GM12878 (cell line): ENCODE data around the gene DSG1. TPM values are rescaled to one million over a fixed set of nuclear protein-coding genes. Genes with fewer than 3 reads are reported as not detected.

ENCODE experiments used
- ATAC-seq: fragments of 200-7000 bp; cut with Tn5 transposase; 3 replicates; pipeline ENCODE4 v1.9.1; 2020; ENCODE audit warnings: mild to moderate bottlenecking, moderate library complexity
- BruUV-seq: library from RNA; stranded (reverse); fragments of 400-500 nt; replicated peaks from 2 replicates; lab custom pipeline; 2021; lab: Mats Ljungman, UMichigan
- CTCF ChIA-PET: fragments of 300-600 bp; sonication (Branson Sonifier 250); formaldehyde crosslinking; extraction: SDS; loops from one replicate; lab custom pipeline; 2021; ENCODE audit warnings: inconsistent platforms; lab: Yijun Ruan, JAX
- POLR2A ChIA-PET: fragments of 350-600 bp; formaldehyde crosslinking; extraction: SDS; loops from one replicate; lab custom pipeline; 2021; ENCODE audit warnings: inconsistent platforms; lab: Charles Lee
- RAD21 ChIA-PET: fragments of 300-600 bp; sonication (Branson Sonifier 250); formaldehyde crosslinking; loops from one replicate; lab custom pipeline; 2023; ENCODE audit warnings: antibody characterized with exemption; ENCODE audit not compliant: unreplicated experiment; lab: Charles Lee
- SMC1A ChIA-PET: fragments of 300-600 bp; sonication (Branson Sonifier 250); formaldehyde crosslinking; loops from one replicate; lab custom pipeline; 2023; ENCODE audit not compliant: unreplicated experiment, uncharacterized antibody; lab: Charles Lee
- DNase-seq: peaks from one replicate; pipeline ENCODE4 v3.0.0-alpha.2; 2011; ENCODE audit warnings: low read depth, low spot score
- FAIRE-seq: peaks from 3 replicates; lab custom pipeline; 2011; peaks lifted over from hg19 to GRCh38; lab: Jason Lieb, UNC
- H2AFZ ChIP-seq: 2 replicates; pipeline ENCODE4 v1.6.0; 2011; ENCODE audit warnings: low read depth, low read length, control low read depth; ENCODE audit not compliant: control insufficient read depth
- H3K27ac ChIP-seq: 2 replicates; pipeline ENCODE4 v1.5.1; 2011; ENCODE audit warnings: control low read depth; ENCODE audit not compliant: control insufficient read depth, insufficient read depth
- H3K27me3 ChIP-seq, 2 experiments: replicated peaks in 1 of 2; 2 replicates each; pipeline versions ENCODE4 v1.6.0 to v1.6.1; 2011; ENCODE audit warnings: low read length in 1 of 2; ENCODE audit not compliant: control insufficient read depth in 2 of 2, insufficient read depth in 2 of 2
- H3K36me3 ChIP-seq, 2 experiments: 2 replicates each; pipeline ENCODE4 v1.5.1; 2011; ENCODE audit warnings: low read length in 1 of 2; ENCODE audit not compliant: control insufficient read depth in 2 of 2, insufficient read depth in 2 of 2
- H3K4me1 ChIP-seq: 2 replicates; pipeline ENCODE4 v1.6.1; 2011; ENCODE audit warnings: mild to moderate bottlenecking, low read length, moderate library complexity, mixed read lengths; ENCODE audit not compliant: control insufficient read depth, insufficient read depth
- H3K4me2 ChIP-seq: 2 replicates; pipeline ENCODE4 v1.6.0; 2011; ENCODE audit warnings: control low read depth; ENCODE audit not compliant: control insufficient read depth, insufficient read depth
- H3K4me3 ChIP-seq: fragments of 200-600 bp; sonication (generic); 2 replicates; pipeline ENCODE4 v1.5.1; 2016
- H3K79me2 ChIP-seq: 2 replicates; pipeline ENCODE4 v1.6.0; 2011; ENCODE audit warnings: low read length; ENCODE audit not compliant: control insufficient read depth, insufficient read depth
- H3K9ac ChIP-seq: 2 replicates; pipeline ENCODE4 v1.8.0; 2011; ENCODE audit warnings: low read length, control low read depth, mixed read lengths; ENCODE audit not compliant: control insufficient read depth, insufficient read depth
- H3K9me3 ChIP-seq: replicated peaks from 3 replicates; pipeline ENCODE4 v1.5.1; 2011; ENCODE audit warnings: mild to moderate bottlenecking, low read length; ENCODE audit not compliant: control insufficient read depth, insufficient read depth
- H4K20me1 ChIP-seq: 2 replicates; pipeline ENCODE4 v1.6.0; 2011; ENCODE audit not compliant: control insufficient read depth, insufficient read depth
- CREM ChIP-seq: IDR thresholded peaks from 2 replicates; pipeline ENCODE4 v1.6.1; 2014; ENCODE audit warnings: antibody characterized with exemption, low read depth
- GABPA ChIP-seq: IDR thresholded peaks from 2 replicates; pipeline ENCODE4 v1.6.1; 2014; ENCODE audit warnings: antibody characterized with exemption, low read depth, mild to moderate bottlenecking, inconsistent platforms
- KAT2A ChIP-seq: conservative IDR thresholded peaks from 2 replicates; pipeline ENCODE4 v1.6.1; 2011; ENCODE audit warnings: low read depth, low read length; ENCODE audit not compliant: control insufficient read depth
- NR2C2 ChIP-seq: IDR thresholded peaks from 2 replicates; pipeline ENCODE4 v1.6.1; 2011; ENCODE audit warnings: borderline replicate concordance, low read depth; ENCODE audit not compliant: control insufficient read depth, insufficient read length
- NR2F1 ChIP-seq: fragments of 450-650 bp; conservative IDR thresholded peaks from 2 replicates; pipeline ENCODE4 v1.6.1; 2017; ENCODE audit warnings: mild to moderate bottlenecking
- PML ChIP-seq: IDR thresholded peaks from 2 replicates; pipeline ENCODE4 v1.6.1; 2012; ENCODE audit warnings: low read length, inconsistent platforms
- POU2F2 ChIP-seq: IDR thresholded peaks from 3 replicates; pipeline ENCODE4 v1.6.1; 2011; ENCODE audit warnings: low read depth, mild to moderate bottlenecking, low read length, borderline replicate concordance
- RFX5 ChIP-seq: IDR thresholded peaks from 2 replicates; pipeline ENCODE4 v1.6.1; 2011; ENCODE audit warnings: low read depth, low read length, improper control_type of control experiment
- TBL1XR1 ChIP-seq: IDR thresholded peaks from 2 replicates; pipeline ENCODE4 v1.6.1; 2012; ENCODE audit warnings: low read depth, low read length, improper control_type of control experiment
- TCF3 ChIP-seq: IDR thresholded peaks from 2 replicates; pipeline ENCODE4 v1.6.1; 2012; ENCODE audit warnings: low read depth, mild to moderate bottlenecking, low read length, borderline replicate concordance; ENCODE audit not compliant: insufficient read depth
- WRNIP1 ChIP-seq: IDR thresholded peaks from 2 replicates; pipeline ENCODE4 v1.6.1; 2011; ENCODE audit warnings: low read depth, low read length, improper control_type of control experiment, borderline replicate concordance
- ZNF384 ChIP-seq: IDR thresholded peaks from 2 replicates; pipeline ENCODE4 v1.6.1; 2012; ENCODE audit warnings: low read depth, mild to moderate bottlenecking, low read length, improper control_type of control experiment, borderline replicate concordance
- WGBS: methylation state at CpG from one replicate; pipeline ENCODE4 v1.1.6; 2016; ENCODE audit warnings: low lambda C conversion rate; ENCODE audit not compliant: insufficient replicate concordance, insufficient coverage; ENCODE audit errors: missing lambda C conversion rate; 5-methylcytosine and 5-hydroxymethylcytosine counted together
- in situ Hi-C: fragments of 300-500 bp; cut with MboI; formaldehyde crosslinking; loops from 9 replicates; pipeline ENCODE4 v1.14.3; 2018; ENCODE audit warnings: mixed read lengths
- intact Hi-C: fragments of 100-400 bp; cut with micrococcal nuclease; formaldehyde crosslinking; loops from one replicate; pipeline ENCODE4 v1.14.2; 2022; ENCODE audit not compliant: unreplicated experiment
- polyA plus RNA-seq, 11 experiments: library from polyadenylated mRNA; depleted of rRNA in 4 of 11; unstranded in 6 of 11; stranded (reverse) in 5 of 11; fragments of >200 nt; fragmentation: Nextera tagmentation in 4 of 11; fragmentation: Illumina TruSeq in 1 of 11; extraction: Ambion mirVana in 4 of 11; extraction: Trizol in 1 of 11; gene quantifications; 1 replicate in 1 of 11; 2 replicates in 10 of 11; pipeline versions ENCODE4 v1.2.1 to v1.2.3, GENCODE V29; 2011 to 2016; ENCODE audit warnings: inconsistent platforms in 2 of 11, missing spikeins in 2 of 11, low read depth in 1 of 11
- total RNA-seq, 4 experiments: library from RNA; depleted of rRNA in 3 of 4; stranded (reverse); fragments of >200 nt in 3 of 4; fragmentation: Illumina TruSeq in 1 of 4; extraction: Trizol in 1 of 4; gene quantifications; 2 replicates each; pipeline versions ENCODE4 v1.2.1 to v1.2.3, GENCODE V29; 2013 to 2021
- TF ChIP-seq, protein P1 (sequence below): fragments of 450-650 bp; IDR thresholded peaks from 2 replicates; pipeline ENCODE4 v1.6.1; 2017; ENCODE audit warnings: mild to moderate bottlenecking, moderate library complexity
- TF ChIP-seq, protein P2 (sequence below): IDR thresholded peaks from 2 replicates; pipeline ENCODE4 v1.6.1; 2012; ENCODE audit warnings: low read depth, low read length, improper control_type of control experiment

The DSG1 gene
- total and polyA plus RNA-seq, 10 of the 15 experiments (the other 5 are each of a cell fraction or from before 2014, with no cell fraction given): 0.10 to 5.0 (median 2.6) TPM

DNA sequence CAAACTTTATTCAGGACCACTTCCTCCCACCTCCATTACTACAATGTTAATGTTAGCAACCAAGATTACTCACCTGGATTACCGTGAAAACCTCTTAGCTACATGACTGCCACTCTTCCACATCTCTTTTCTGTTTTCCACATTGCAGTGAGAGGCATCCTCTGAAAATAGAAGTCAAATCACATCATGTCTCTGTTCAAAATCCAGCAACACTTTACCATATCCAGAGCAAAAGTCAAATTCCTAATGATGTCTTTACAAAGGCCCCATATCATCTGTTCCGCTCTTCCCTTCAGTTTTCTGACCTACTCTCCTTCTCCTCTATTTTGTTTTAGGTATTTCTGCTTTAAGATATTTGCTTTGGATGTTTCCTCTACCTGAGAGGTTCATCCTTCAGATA is 37.5 kb upstream of the DSG1 start:
- 31% methylated on average over 2 of the region's 2 CpGs for WGBS
- intact Hi-C loops: no loop called here
- TF ChIP-seq ZNF384: no peak
- TF ChIP-seq, protein P1, sequence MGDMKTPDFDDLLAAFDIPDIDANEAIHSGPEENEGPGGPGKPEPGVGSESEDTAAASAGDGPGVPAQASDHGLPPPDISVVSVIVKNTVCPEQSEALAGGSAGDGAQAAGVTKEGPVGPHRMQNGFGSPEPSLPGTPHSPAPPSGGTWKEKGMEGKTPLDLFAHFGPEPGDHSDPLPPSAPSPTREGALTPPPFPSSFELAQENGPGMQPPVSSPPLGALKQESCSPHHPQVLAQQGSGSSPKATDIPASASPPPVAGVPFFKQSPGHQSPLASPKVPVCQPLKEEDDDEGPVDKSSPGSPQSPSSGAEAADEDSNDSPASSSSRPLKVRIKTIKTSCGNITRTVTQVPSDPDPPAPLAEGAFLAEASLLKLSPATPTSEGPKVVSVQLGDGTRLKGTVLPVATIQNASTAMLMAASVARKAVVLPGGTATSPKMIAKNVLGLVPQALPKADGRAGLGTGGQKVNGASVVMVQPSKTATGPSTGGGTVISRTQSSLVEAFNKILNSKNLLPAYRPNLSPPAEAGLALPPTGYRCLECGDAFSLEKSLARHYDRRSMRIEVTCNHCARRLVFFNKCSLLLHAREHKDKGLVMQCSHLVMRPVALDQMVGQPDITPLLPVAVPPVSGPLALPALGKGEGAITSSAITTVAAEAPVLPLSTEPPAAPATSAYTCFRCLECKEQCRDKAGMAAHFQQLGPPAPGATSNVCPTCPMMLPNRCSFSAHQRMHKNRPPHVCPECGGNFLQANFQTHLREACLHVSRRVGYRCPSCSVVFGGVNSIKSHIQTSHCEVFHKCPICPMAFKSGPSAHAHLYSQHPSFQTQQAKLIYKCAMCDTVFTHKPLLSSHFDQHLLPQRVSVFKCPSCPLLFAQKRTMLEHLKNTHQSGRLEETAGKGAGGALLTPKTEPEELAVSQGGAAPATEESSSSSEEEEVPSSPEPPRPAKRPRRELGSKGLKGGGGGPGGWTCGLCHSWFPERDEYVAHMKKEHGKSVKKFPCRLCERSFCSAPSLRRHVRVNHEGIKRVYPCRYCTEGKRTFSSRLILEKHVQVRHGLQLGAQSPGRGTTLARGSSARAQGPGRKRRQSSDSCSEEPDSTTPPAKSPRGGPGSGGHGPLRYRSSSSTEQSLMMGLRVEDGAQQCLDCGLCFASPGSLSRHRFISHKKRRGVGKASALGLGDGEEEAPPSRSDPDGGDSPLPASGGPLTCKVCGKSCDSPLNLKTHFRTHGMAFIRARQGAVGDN: no peak
- no peak for TF ChIP-seq RFX5
- TF ChIP-seq TBL1XR1: no peak
- TF ChIP-seq GABPA: no peak
- no peak for TF ChIP-seq TCF3
- no peak for TF ChIP-seq NR2C2
- TF ChIP-seq PML: no peak
- TF ChIP-seq WRNIP1: no peak
- no peak for TF ChIP-seq NR2F1
- TF ChIP-seq, protein P2, sequence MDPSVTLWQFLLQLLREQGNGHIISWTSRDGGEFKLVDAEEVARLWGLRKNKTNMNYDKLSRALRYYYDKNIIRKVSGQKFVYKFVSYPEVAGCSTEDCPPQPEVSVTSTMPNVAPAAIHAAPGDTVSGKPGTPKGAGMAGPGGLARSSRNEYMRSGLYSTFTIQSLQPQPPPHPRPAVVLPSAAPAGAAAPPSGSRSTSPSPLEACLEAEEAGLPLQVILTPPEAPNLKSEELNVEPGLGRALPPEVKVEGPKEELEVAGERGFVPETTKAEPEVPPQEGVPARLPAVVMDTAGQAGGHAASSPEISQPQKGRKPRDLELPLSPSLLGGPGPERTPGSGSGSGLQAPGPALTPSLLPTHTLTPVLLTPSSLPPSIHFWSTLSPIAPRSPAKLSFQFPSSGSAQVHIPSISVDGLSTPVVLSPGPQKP: no peak
- TF ChIP-seq POU2F2: no peak
- no peak for TF ChIP-seq KAT2A
- TF ChIP-seq CREM: no peak
- Histone ChIP-seq H3K79me2 (no peaks in the 10 kb centered on the region), H2AFZ (no peak overlapping the region), H3K9me3 (no peaks in the 10 kb centered on the region), H3K4me2 (no peak overlapping the region), H3K4me3 (no peak overlapping the region), H3K27me3 (no peaks in the 10 kb centered on the region), H4K20me1 (no peaks in the 10 kb centered on the region), H3K27ac (no peak overlapping the region), H3K36me3 (no peaks in the 10 kb centered on the region), H3K4me1 (no peaks in the 10 kb centered on the region), H3K9ac (no peak overlapping the region)
- DNase-seq (no peak), FAIRE-seq (no peak), ATAC-seq (no peak)
- ChIA-PET RAD21 (no interaction called here), CTCF (no interaction called here), POLR2A (no interaction called here), SMC1A (interaction anchor here (1.2 kb wide), 1 partner anchor 22 kb away, joined by 3 read pairs; no protein-coding TSS in a partner anchor)
- BruUV-seq: no TSS peak
- in situ Hi-C loops: no loop called here
